Kidney epithelial cell (primary cell): Measurements from ENCODE around the gene MAD1L1. TPM values are rescaled to one million over a fixed set of nuclear protein-coding genes. Genes with fewer than 3 reads are reported as not detected.
"Not testable (repeated sequence)": the region's sequence is repeated elsewhere in the genome, so short reads cannot be mapped to it uniquely, and the experiment has no call there.

Experiments
- DNase-seq: peaks from one replicate; pipeline ENCODE4 v3.0.0-alpha.2; 2010; ENCODE audit warnings: low read depth
- H3K27me3 ChIP-seq: 2 replicates; pipeline ENCODE4 v1.6.0; 2011; ENCODE audit warnings: low read length; ENCODE audit not compliant: control insufficient read depth, insufficient read depth
- H3K36me3 ChIP-seq: 2 replicates; pipeline ENCODE4 v1.5.1; 2011; ENCODE audit warnings: low read length; ENCODE audit not compliant: control insufficient read depth, insufficient read depth
- H3K4me3 ChIP-seq: 2 replicates; pipeline ENCODE4 v1.5.1; 2011; ENCODE audit warnings: low read depth, mild to moderate bottlenecking, control low read depth, low read length
- CTCF ChIP-seq: IDR thresholded peaks from 2 replicates; pipeline ENCODE4 v1.5.1; 2011; ENCODE audit warnings: mild to moderate bottlenecking, moderate library complexity, low read length, control low read depth, inconsistent platforms; ENCODE audit not compliant: insufficient read depth, poor library complexity, severe bottlenecking
- total RNA-seq: library from RNA; depleted of rRNA; stranded (reverse); fragments of >200 nt; gene quantifications from 2 replicates; pipeline ENCODE4 v1.2.3, GENCODE V29; 2015

MAD1L1 gene
- total RNA-seq, 1 donor from 2014 or later: 61.2 TPM

- no peaks in the 10 kb centered on the region for H3K27me3 ChIP-seq
- H3K36me3 ChIP-seq: peaks cover 2% of the 10 kb centered on the region
- no peak overlapping the region for H3K4me3 ChIP-seq
- TF ChIP-seq CTCF: no peak
- no peak for DNase-seq
Measured at GRCh38 chr7:2065528-2065927, 167.2 kb downstream of the MAD1L1 start.

GRCh38 chr7:2063563-2064260 is 169.0 kb downstream of the MAD1L1 start:
- TF ChIP-seq CTCF: no peak
- Histone ChIP-seq H3K4me3 (no peak overlapping the region), H3K27me3 (no peaks in the 10 kb centered on the region), H3K36me3 (peaks cover 3% of the 10 kb centered on the region)
- DNase-seq: no peak

- DNase-seq: no peak
- Histone ChIP-seq H3K27me3 (no peaks in the 10 kb centered on the region), H3K36me3 (peaks cover 3% of the 10 kb centered on the region), H3K4me3 (no peak overlapping the region)
- TF ChIP-seq CTCF: no peak
Measured at GRCh38 chr7:2062648-2063047, 170.1 kb downstream of the MAD1L1 start.

- Histone ChIP-seq H3K4me3 (no peak overlapping the region), H3K36me3 (peaks cover 2% of the 10 kb centered on the region), H3K27me3 (no peaks in the 10 kb centered on the region)
- no peak for TF ChIP-seq CTCF
- DNase-seq: no peak
Measured at GRCh38 chr7:2060701-2061100, 172.0 kb downstream of the MAD1L1 start.

GRCh38 chr7:2059964-2060700 is 172.6 kb downstream of the MAD1L1 start:
- H3K36me3 ChIP-seq: peaks cover 2% of the 10 kb centered on the region
- no peak overlapping the region for H3K4me3 ChIP-seq
- TF ChIP-seq CTCF: no peak
- no peaks in the 10 kb centered on the region for H3K27me3 ChIP-seq
- DNase-seq: no peak

- DNase-seq, H3K27me3 ChIP-seq, H3K4me3 ChIP-seq, H3K36me3 ChIP-seq: not testable (repeated sequence)
Measured at GRCh38 chr7:2058246-2058645, 174.5 kb downstream of the MAD1L1 start.
